Spleen (tissue), 7 donors: ENCODE data around the gene CASQ1.

Source experiments
- CTCF ChIP-seq, 11 experiments: fragments of 200-600 bp in 7 of 11; fragments of 450-650 bp in 4 of 11; sonication (generic) in 4 of 11; IDR thresholded peaks in 8 of 11; conservative IDR thresholded peaks in 3 of 11; 1 replicate in 7 of 11; 2 replicates in 4 of 11; pipeline versions ENCODE4 v1.4.0 to v1.8.0; 2016 to 2021; ENCODE audit warnings: antibody characterized with exemption in 11 of 11, inconsistent platforms in 4 of 11, mild to moderate bottlenecking in 1 of 11
- POLR2AphosphoS5 ChIP-seq, 3 donors: sonication (generic); formaldehyde crosslinking; IDR thresholded peaks; one replicate each; pipeline ENCODE4 v1.5.1; 2017; ENCODE audit warnings: antibody characterized with exemption in 3 of 3
- donor health status: DM: no; HTN: no; CAD: no; lungs with moderate emphysema.
- donor health status: DM: no; HTN: no; CAD: no.
- donor health status: DM: no; HTN: no; CAD: no.

GRCh38 chr1:160163615-160164014 lies 26.8 kb upstream of the CASQ1 start:
- TF ChIP-seq POLR2AphosphoS5 (IDR thresholded peaks at IDR 0.05): no peak
- no peak for TF ChIP-seq CTCF (IDR thresholded peaks at IDR 0.05 in 8 of 11, conservative IDR thresholded peaks at IDR 0.05 in 3 of 11)
